HAP-1 (cell line): ENCODE results near the gene SP140.
A peak's percentile ranks its signal among the peaks of the same experiment; 100 is the strongest.
"Not testable (repeated sequence)": the region's sequence is repeated elsewhere in the genome, so short reads cannot be mapped to it uniquely, and the experiment has no call there.

Experiments used
- DNase-seq, 2 experiments: peaks; one replicate each; pipeline ENCODE4 v3.0.0-alpha.2; 2016 to 2020; ENCODE audit warnings: low spot score in 2 of 2
- H3K27me3 ChIP-seq: fragments of 250-450 bp; sonication (Bioruptor Pico); 2 replicates; pipeline ENCODE4 v1.5.1; 2020; ENCODE audit warnings: low read depth, mild to moderate bottlenecking, moderate library complexity
- H3K36me3 ChIP-seq: fragments of 250-450 bp; sonication (Bioruptor Pico); replicated peaks from 2 replicates; pipeline ENCODE4 v1.5.1; 2020; ENCODE audit warnings: mild to moderate bottlenecking
- H3K4me1 ChIP-seq: fragments of 250-450 bp; sonication (Bioruptor Pico); 2 replicates; pipeline ENCODE4 v1.5.1; 2020; ENCODE audit warnings: mild to moderate bottlenecking
- H3K4me3 ChIP-seq: fragments of 250-450 bp; sonication (Bioruptor Pico); 2 replicates; pipeline ENCODE4 v1.5.1; 2020; ENCODE audit warnings: mild to moderate bottlenecking, moderate library complexity
- H3K9me3 ChIP-seq: fragments of 250-450 bp; sonication (Bioruptor Pico); 2 replicates; pipeline ENCODE4 v1.5.1; 2020; ENCODE audit warnings: mild to moderate bottlenecking, moderate library complexity
- in situ Hi-C: fragments of 300-500 bp; cut with MboI; formaldehyde crosslinking; loops from 3 replicates; pipeline ENCODE4 v1.14.3; 2020; ENCODE audit warnings: low sequenced_read_pairs, inconsistent platforms, mixed read lengths

The SP140 gene

DNA sequence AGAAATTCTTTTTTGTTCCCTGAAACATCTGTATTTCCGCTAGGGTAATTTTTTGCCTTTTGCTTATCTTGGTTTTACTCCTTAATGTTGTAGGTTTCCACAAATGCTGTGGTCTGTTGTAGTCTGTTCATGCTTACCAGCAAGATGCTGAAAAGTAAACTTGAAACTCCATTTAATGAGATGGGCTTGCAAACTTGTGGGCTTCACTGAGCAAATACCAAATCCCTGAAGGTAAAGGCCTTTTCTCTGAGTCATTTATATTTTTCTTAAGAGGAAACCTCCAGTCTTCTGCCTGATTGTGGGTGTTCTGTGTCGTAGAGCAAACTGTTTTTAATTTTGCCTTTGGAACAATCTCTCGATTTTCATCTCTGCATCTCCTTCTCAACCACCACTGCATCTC is 9.3 kb downstream of the SP140 start:
- Histone ChIP-seq H3K9me3 (no peaks in the 10 kb centered on the region), H3K27me3 (no peaks in the 10 kb centered on the region), H3K36me3 (no peaks in the 10 kb centered on the region), H3K4me1 (no peaks in the 10 kb centered on the region), H3K4me3 (no peak overlapping the region)
- in situ Hi-C loops, result no loop called here
- no peak for DNase-seq

DNA sequence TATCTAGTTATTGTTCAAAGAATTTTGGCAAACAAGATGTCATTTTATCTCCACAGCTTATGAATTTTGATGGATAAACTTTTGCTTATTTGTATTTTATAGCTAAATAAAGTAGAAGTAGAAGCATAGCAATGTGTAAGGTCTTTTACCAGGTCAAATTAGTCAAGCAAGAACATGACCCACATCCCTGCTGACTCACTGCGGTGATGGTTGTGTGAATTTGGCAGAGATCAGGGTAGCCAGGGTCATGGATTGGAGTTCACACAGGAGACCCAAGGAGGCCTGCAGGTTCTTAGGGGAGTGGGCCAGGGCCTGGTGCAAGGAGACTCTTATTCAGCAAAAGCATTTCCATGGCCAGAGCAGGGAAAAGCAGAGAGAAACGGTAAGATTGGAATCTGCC is 18.7 kb downstream of the SP140 start:
- Histone ChIP-seq H3K9me3 (no peaks in the 10 kb centered on the region), H3K36me3 (no peaks in the 10 kb centered on the region), H3K27me3 (no peaks in the 10 kb centered on the region), H3K4me3 (no peak overlapping the region), H3K4me1 (no peaks in the 10 kb centered on the region)
- in situ Hi-C loops, result no loop called here
- no peak for DNase-seq

DNA sequence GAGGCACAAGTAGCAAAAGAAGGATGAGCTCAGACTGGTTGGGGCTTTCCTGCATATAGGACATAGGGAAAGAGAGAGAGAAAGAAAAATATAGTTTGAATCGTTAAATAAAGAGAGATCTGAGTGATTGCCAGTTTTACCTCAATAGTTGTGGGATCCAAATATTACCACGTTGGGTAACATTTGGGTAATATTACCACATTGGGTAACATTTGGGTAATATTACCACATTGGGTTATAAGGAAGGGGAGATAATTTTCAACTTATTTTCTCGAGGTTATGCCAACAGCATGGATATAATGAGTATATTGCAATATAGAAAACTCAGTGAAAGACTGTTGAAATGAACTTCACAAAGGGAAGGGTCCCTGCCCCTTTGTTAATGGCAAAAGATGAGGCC is 20.7 kb downstream of the SP140 start:
- Histone ChIP-seq H3K36me3 (no peaks in the 10 kb centered on the region), H3K27me3 (no peaks in the 10 kb centered on the region), H3K9me3 (no peaks in the 10 kb centered on the region), H3K4me3 (no peak overlapping the region), H3K4me1 (no peaks in the 10 kb centered on the region)
- no peak for DNase-seq
- in situ Hi-C loops, result no loop called here

GRCh38 chr2:230250231-230250630 is 24.7 kb downstream of the SP140 start:
- DNase-seq, result no peak
- Histone ChIP-seq H3K9me3 (no peaks in the 10 kb centered on the region), H3K36me3 (no peaks in the 10 kb centered on the region), H3K4me3 (no peak overlapping the region), H3K27me3 (no peaks in the 10 kb centered on the region), H3K4me1 (no peaks in the 10 kb centered on the region)
- in situ Hi-C loops, result no loop called here

DNA sequence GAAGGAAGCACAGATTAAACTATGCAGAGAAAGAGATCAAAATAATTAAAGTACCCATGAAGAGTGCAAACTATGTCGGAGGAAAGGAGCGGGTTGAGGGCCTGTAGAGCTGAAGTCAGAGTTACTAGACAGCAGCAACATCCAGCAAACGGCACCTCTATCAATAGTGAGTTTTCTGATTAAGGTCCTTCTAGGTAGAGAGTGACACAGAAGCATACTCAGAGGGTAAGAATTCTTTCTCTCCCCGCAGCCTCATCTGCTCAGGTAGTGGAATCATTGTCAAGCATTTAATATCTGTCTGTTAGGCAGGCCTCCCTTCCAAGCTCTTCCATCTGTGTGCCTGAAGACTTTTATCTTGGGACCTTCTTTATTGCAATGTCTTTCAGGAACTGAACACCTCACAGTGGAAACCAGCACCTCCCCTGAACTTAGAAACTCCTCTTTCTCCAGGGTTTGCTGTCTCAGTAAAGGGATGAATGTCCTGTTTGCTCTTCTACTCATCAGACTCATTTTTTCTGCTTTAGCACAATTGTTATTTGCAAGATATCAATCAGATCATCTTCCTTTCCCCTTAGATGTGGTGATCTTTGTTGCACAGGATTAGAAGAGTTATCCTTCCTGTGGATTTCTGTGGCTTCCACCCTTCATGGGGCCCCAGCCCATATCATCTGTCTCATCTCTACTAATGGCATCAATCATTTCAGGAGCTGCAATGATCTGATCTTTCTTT is 28.8 kb downstream of the SP140 start:
- DNase-seq, result no peak
- Histone ChIP-seq H3K9me3 (no peaks in the 10 kb centered on the region), H3K4me1 (no peaks in the 10 kb centered on the region), H3K4me3 (no peak overlapping the region), H3K36me3 (no peaks in the 10 kb centered on the region), H3K27me3 (no peaks in the 10 kb centered on the region)
- in situ Hi-C loops, result no loop called here

GRCh38 chr2:230256733-230257332 is 31.3 kb downstream of the SP140 start:
- no peaks in the 10 kb centered on the region for H3K4me1 ChIP-seq
- no peaks in the 10 kb centered on the region for H3K9me3 ChIP-seq
- DNase-seq, result no peak
- H3K27me3 ChIP-seq, result no peaks in the 10 kb centered on the region
- in situ Hi-C loops, result no loop called here
- H3K4me3 ChIP-seq, result no peak overlapping the region
- no peaks in the 10 kb centered on the region for H3K36me3 ChIP-seq

- no peaks in the 10 kb centered on the region for H3K27me3 ChIP-seq
- H3K9me3 ChIP-seq, result no peaks in the 10 kb centered on the region
- no peaks in the 10 kb centered on the region for H3K36me3 ChIP-seq
- no peaks in the 10 kb centered on the region for H3K4me1 ChIP-seq
- in situ Hi-C loops, result no loop called here
- H3K4me3 ChIP-seq, result no peak overlapping the region
- no peak for DNase-seq
These were observed 32.9 kb downstream of the SP140 start for GRCh38 chr2:230258483-230258882.

- Histone ChIP-seq H3K4me3 (no peak overlapping the region), H3K36me3 (no peaks in the 10 kb centered on the region), H3K4me1 (no peaks in the 10 kb centered on the region), H3K27me3 (no peaks in the 10 kb centered on the region), H3K9me3 (no peaks in the 10 kb centered on the region)
- in situ Hi-C loops, result no loop called here
- no peak for DNase-seq
These were observed 36.7 kb downstream of the SP140 start for GRCh38 chr2:230262246-230262645.

GRCh38 chr2:230264945-230265344 is 39.4 kb downstream of the SP140 start:
- in situ Hi-C loops, H3K36me3 ChIP-seq, H3K27me3 ChIP-seq, H3K4me1 ChIP-seq, H3K4me3 ChIP-seq, H3K9me3 ChIP-seq: not testable (repeated sequence)
- DNase-seq, result peak in 1 of 2 experiments; percentile 15

- in situ Hi-C loops, result no loop called here
- no peak overlapping the region for H3K4me3 ChIP-seq
- H3K27me3 ChIP-seq, result no peaks in the 10 kb centered on the region
These were observed 41.1 kb downstream of the SP140 start for GRCh38 chr2:230266638-230267037.

DNA sequence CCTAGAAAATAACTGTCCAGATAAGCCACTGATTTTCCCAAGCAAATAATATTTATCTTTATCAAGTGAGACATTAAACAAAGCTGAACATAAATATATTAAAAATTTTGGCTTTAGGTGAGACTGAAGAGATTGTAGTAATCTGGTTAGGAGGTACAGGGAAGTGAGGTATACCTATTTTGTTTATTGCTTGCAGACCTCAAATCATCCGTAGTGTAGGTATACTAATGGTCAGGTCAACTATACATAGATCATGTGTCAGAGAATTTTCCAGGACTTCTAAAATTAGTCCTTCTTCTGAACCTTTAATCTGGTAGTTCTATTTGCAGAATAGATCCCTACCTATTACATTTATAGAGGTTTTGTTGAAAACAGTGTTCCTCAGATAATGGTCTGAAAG is 41.5 kb downstream of the SP140 start:
- H3K27me3 ChIP-seq, result no peaks in the 10 kb centered on the region
- no peaks in the 10 kb centered on the region for H3K4me1 ChIP-seq
- DNase-seq, result no peak
- in situ Hi-C loops, result no loop called here
- no peaks in the 10 kb centered on the region for H3K9me3 ChIP-seq
- no peaks in the 10 kb centered on the region for H3K36me3 ChIP-seq
- H3K4me3 ChIP-seq, result no peak overlapping the region

More at GRCh38 chr2:230266638-230267037, 41.1 kb downstream of the SP140 start:
- Histone ChIP-seq H3K9me3 (no peaks in the 10 kb centered on the region), H3K36me3 (no peaks in the 10 kb centered on the region), H3K4me1 (no peaks in the 10 kb centered on the region)
- no peak for DNase-seq

GRCh38 chr2:230267556-230267955 is 42.0 kb downstream of the SP140 start:
- no peaks in the 10 kb centered on the region for H3K9me3 ChIP-seq
- no peaks in the 10 kb centered on the region for H3K27me3 ChIP-seq
- H3K4me3 ChIP-seq, result no peak overlapping the region
- H3K36me3 ChIP-seq, result no peaks in the 10 kb centered on the region
- H3K4me1 ChIP-seq, result no peaks in the 10 kb centered on the region
- DNase-seq, result no peak
- in situ Hi-C loops, result no loop called here

DNA sequence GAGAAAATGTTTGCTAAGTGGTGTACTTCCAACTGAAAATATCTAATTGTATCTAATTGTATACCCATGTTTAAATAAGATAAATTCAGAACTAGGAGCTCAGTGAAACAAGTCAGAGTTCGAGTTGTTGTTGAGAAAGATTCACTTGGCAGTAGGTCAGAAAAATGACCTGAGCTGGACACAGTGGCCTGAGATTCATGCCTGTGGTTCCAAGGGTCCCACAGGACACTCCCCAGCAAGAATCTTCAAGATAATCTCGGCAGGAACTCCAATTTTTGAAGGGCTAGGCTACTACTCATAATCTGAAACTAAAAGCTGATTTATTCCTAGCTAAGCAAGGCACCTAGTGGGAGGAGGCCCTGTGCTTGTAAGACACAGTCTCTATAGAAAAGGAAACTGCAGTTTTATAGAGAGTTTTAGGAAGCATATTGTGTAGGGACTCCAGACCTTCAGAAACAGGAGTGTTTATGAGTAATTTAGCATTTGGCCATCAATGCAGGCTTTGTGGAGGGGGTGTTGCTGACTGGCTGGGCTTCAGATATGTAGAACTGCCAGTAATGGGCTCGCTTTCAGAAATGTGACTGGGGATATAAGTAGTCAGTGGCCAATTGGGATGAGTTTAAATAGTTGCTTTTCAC is 43.2 kb downstream of the SP140 start:
- DNase-seq, result no peak

GRCh38 chr2:230269715-230270114 is 44.2 kb downstream of the SP140 start:
- H3K27me3 ChIP-seq, result no peaks in the 10 kb centered on the region
- no peak for DNase-seq
- no peaks in the 10 kb centered on the region for H3K4me1 ChIP-seq
- in situ Hi-C loops, result no loop called here
- no peak overlapping the region for H3K4me3 ChIP-seq
- no peaks in the 10 kb centered on the region for H3K36me3 ChIP-seq
- no peaks in the 10 kb centered on the region for H3K9me3 ChIP-seq

More for the DNA sequence above, 43.2 kb downstream of the SP140 start:
- H3K4me3 ChIP-seq, result no peak overlapping the region
- H3K36me3 ChIP-seq, result no peaks in the 10 kb centered on the region
- H3K9me3 ChIP-seq, result no peaks in the 10 kb centered on the region
- in situ Hi-C loops, result no loop called here
- no peaks in the 10 kb centered on the region for H3K27me3 ChIP-seq
- no peaks in the 10 kb centered on the region for H3K4me1 ChIP-seq
